Sigmoid colon (tissue), 4 donors: ENCODE measurements around the gene GPC6.
"Not testable (repeated sequence)": the region's sequence is repeated elsewhere in the genome, so short reads cannot be mapped to it uniquely, and the experiment has no call there.

Experiments
- POLR2A ChIP-seq, 2 donors: fragments of 450-650 bp; IDR thresholded peaks; one replicate each; pipeline ENCODE4 v1.6.1; 2016; ENCODE audit warnings: antibody characterized with exemption in 2 of 2, mild to moderate bottlenecking in 2 of 2, moderate library complexity in 2 of 2
- POLR2AphosphoS5 ChIP-seq, 4 donors: sonication (generic); formaldehyde crosslinking; IDR thresholded peaks; one replicate each; pipeline ENCODE4 v1.6.1; 2017; ENCODE audit warnings: antibody characterized with exemption in 4 of 4
- TF ChIP-seq, protein P1 (sequence below), 4 experiments: fragments of 450-650 bp in 3 of 4; fragments of 200-600 bp in 1 of 4; IDR thresholded peaks; one replicate each; pipeline ENCODE4 v1.5.1; 2016 to 2019; ENCODE audit warnings: antibody characterized with exemption in 4 of 4, mild to moderate bottlenecking in 3 of 4, moderate library complexity in 2 of 4

DNA sequence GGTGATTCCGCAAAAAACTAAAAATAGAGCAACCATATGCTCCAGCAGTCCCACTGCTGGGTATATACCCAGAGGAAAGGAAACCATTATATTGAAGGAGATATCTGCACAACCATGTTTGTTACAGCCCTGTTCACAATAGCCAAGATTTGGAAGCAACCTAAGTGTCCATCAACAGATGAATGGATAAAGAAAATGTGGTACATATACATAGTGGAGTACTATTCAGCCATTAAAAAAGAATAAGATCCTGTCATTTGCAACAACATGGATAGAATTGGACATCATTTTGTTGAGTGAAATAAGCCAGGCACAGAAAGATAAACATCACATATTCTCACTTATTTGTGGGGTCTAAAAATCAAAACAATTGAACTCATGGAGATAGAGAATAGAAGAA, 97.3 kb downstream of the GPC6 start:
- TF ChIP-seq, protein P1, sequence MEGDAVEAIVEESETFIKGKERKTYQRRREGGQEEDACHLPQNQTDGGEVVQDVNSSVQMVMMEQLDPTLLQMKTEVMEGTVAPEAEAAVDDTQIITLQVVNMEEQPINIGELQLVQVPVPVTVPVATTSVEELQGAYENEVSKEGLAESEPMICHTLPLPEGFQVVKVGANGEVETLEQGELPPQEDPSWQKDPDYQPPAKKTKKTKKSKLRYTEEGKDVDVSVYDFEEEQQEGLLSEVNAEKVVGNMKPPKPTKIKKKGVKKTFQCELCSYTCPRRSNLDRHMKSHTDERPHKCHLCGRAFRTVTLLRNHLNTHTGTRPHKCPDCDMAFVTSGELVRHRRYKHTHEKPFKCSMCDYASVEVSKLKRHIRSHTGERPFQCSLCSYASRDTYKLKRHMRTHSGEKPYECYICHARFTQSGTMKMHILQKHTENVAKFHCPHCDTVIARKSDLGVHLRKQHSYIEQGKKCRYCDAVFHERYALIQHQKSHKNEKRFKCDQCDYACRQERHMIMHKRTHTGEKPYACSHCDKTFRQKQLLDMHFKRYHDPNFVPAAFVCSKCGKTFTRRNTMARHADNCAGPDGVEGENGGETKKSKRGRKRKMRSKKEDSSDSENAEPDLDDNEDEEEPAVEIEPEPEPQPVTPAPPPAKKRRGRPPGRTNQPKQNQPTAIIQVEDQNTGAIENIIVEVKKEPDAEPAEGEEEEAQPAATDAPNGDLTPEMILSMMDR (IDR thresholded peaks at IDR 0.05) = not testable (repeated sequence)
- not testable (repeated sequence) for TF ChIP-seq POLR2A, POLR2AphosphoS5 (IDR thresholded peaks at IDR 0.05)
